ENCODE data around the gene THAP2.

DNA sequence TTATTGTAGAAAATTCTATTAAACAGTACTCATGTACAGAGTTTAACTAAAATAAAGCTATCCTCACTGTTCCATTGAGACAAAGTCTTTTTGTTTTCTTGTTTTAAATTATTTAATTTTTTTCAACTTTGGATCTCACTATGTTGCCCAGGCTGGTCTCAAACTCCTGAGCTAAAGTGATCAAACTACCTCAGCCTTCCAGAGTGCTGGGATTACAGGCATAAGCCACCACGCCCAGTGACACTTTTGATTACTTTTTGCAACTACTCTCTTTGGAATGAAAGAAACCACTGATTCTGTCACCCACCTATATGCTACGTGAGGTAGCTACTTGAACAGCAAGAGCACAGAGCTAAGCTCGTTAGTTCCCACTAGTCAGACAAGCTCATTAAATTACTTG lies 17.6 kb upstream of the THAP2 start:
- no peak for TF ChIP-seq RAD21 (conservative IDR thresholded peaks at IDR 0.05 in 1 of 2, IDR thresholded peaks at IDR 0.05 in 1 of 2)
- TF ChIP-seq, protein P1, sequence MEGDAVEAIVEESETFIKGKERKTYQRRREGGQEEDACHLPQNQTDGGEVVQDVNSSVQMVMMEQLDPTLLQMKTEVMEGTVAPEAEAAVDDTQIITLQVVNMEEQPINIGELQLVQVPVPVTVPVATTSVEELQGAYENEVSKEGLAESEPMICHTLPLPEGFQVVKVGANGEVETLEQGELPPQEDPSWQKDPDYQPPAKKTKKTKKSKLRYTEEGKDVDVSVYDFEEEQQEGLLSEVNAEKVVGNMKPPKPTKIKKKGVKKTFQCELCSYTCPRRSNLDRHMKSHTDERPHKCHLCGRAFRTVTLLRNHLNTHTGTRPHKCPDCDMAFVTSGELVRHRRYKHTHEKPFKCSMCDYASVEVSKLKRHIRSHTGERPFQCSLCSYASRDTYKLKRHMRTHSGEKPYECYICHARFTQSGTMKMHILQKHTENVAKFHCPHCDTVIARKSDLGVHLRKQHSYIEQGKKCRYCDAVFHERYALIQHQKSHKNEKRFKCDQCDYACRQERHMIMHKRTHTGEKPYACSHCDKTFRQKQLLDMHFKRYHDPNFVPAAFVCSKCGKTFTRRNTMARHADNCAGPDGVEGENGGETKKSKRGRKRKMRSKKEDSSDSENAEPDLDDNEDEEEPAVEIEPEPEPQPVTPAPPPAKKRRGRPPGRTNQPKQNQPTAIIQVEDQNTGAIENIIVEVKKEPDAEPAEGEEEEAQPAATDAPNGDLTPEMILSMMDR (IDR thresholded peaks at IDR 0.05), result no peak
- no peak for TF ChIP-seq CBX8 (IDR thresholded peaks at IDR 0.05)
- no peak for TF ChIP-seq POLR2A (IDR thresholded peaks at IDR 0.05; ENCODE audit: low read length)
- TF ChIP-seq, protein P2, sequence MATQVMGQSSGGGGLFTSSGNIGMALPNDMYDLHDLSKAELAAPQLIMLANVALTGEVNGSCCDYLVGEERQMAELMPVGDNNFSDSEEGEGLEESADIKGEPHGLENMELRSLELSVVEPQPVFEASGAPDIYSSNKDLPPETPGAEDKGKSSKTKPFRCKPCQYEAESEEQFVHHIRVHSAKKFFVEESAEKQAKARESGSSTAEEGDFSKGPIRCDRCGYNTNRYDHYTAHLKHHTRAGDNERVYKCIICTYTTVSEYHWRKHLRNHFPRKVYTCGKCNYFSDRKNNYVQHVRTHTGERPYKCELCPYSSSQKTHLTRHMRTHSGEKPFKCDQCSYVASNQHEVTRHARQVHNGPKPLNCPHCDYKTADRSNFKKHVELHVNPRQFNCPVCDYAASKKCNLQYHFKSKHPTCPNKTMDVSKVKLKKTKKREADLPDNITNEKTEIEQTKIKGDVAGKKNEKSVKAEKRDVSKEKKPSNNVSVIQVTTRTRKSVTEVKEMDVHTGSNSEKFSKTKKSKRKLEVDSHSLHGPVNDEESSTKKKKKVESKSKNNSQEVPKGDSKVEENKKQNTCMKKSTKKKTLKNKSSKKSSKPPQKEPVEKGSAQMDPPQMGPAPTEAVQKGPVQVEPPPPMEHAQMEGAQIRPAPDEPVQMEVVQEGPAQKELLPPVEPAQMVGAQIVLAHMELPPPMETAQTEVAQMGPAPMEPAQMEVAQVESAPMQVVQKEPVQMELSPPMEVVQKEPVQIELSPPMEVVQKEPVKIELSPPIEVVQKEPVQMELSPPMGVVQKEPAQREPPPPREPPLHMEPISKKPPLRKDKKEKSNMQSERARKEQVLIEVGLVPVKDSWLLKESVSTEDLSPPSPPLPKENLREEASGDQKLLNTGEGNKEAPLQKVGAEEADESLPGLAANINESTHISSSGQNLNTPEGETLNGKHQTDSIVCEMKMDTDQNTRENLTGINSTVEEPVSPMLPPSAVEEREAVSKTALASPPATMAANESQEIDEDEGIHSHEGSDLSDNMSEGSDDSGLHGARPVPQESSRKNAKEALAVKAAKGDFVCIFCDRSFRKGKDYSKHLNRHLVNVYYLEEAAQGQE (IDR thresholded peaks at IDR 0.05), result no peak
- TF ChIP-seq MYC (IDR thresholded peaks at IDR 0.05; ENCODE audit: borderline replicate concordance, low read length), result no peak
- TF ChIP-seq ESRRA (IDR thresholded peaks at IDR 0.05; ENCODE audit: borderline replicate concordance, low read length), result no peak
- no peak for TF ChIP-seq RNF2 (IDR thresholded peaks at IDR 0.05; ENCODE audit: borderline replicate concordance, low read depth)
- no peak for TF ChIP-seq TFCP2L1 (CRISPR knock-in tag; IDR thresholded peaks at IDR 0.05)
- no peak for TF ChIP-seq KDM5A (IDR thresholded peaks at IDR 0.05)
